Neuronal stem cell (in vitro differentiated cells): ENCODE measurements around the gene TNNC1.
A peak's percentile ranks its signal among the peaks of the same experiment; 100 is the strongest.

Experiments
- DNase-seq: peaks from one replicate; pipeline ENCODE4 v3.0.0-alpha.2; 2013; ENCODE audit warnings: low spot score
- H2AFZ ChIP-seq: one replicate; pipeline ENCODE4 v1.6.1; 2013; ENCODE audit warnings: mild to moderate bottlenecking, low read length, inconsistent platforms
- H2AK5ac ChIP-seq: 2 replicates; pipeline ENCODE4 v1.6.1; 2013; ENCODE audit warnings: low read depth, mild to moderate bottlenecking, inconsistent platforms, low read length, moderate library complexity, mixed read lengths
- H2BK120ac ChIP-seq: 2 replicates; pipeline ENCODE4 v1.6.1; 2013; ENCODE audit warnings: low read depth, mild to moderate bottlenecking, inconsistent platforms, low read length, moderate library complexity, mixed read lengths
- H2BK12ac ChIP-seq: one replicate; pipeline ENCODE4 v1.6.1; 2013; ENCODE audit warnings: low read length, inconsistent platforms
- H2BK15ac ChIP-seq: 2 replicates; pipeline ENCODE4 v1.6.1; 2013; ENCODE audit warnings: mild to moderate bottlenecking, low read length, inconsistent platforms, mixed read lengths
- H2BK5ac ChIP-seq: one replicate; pipeline ENCODE4 v1.6.1; 2013; ENCODE audit warnings: inconsistent platforms, mild to moderate bottlenecking, low read length, moderate library complexity
- H3K14ac ChIP-seq: one replicate; pipeline ENCODE4 v1.6.1; 2013; ENCODE audit warnings: low read length, inconsistent platforms
- H3K18ac ChIP-seq: 2 replicates; pipeline ENCODE4 v1.6.1; 2013; ENCODE audit warnings: low read length, inconsistent platforms
- H3K23ac ChIP-seq: 2 replicates; pipeline ENCODE4 v1.6.1; 2013; ENCODE audit warnings: low read depth, mild to moderate bottlenecking, mixed read lengths, low read length, inconsistent platforms; ENCODE audit not compliant: poor library complexity
- H3K27ac ChIP-seq: replicated peaks from 3 replicates; pipeline ENCODE4 v1.5.1; 2013; ENCODE audit warnings: low read length, inconsistent platforms
- H3K27me3 ChIP-seq, 3 experiments: 2 replicates each; pipeline ENCODE4 v1.6.1; 2013; ENCODE audit warnings: low read length in 3 of 3, mild to moderate bottlenecking in 2 of 3, inconsistent platforms in 1 of 3, low read depth in 1 of 3, mixed read lengths in 1 of 3, moderate library complexity in 1 of 3; ENCODE audit not compliant: control insufficient read depth in 3 of 3, insufficient read depth in 3 of 3
- H3K36me3 ChIP-seq, 2 donors: replicated peaks in 1 of 2; 2 replicates each; pipeline ENCODE4 v1.6.1; 2013; ENCODE audit warnings: low read length in 2 of 2; ENCODE audit not compliant: control insufficient read depth in 2 of 2, insufficient read depth in 2 of 2
- H3K4ac ChIP-seq: 2 replicates; pipeline ENCODE4 v1.6.1; 2013; ENCODE audit warnings: inconsistent platforms, mild to moderate bottlenecking, low read length, moderate library complexity
- H3K4me1 ChIP-seq, 2 donors: 1 replicate in 1 of 2; 2 replicates in 1 of 2; pipeline ENCODE4 v1.6.1; 2013; ENCODE audit warnings: low read length in 2 of 2, low read depth in 1 of 2; ENCODE audit not compliant: control insufficient read depth in 2 of 2, insufficient read depth in 1 of 2
- H3K4me2 ChIP-seq: one replicate; pipeline ENCODE4 v1.6.1; 2013; ENCODE audit warnings: mild to moderate bottlenecking, low read length, inconsistent platforms; ENCODE audit not compliant: insufficient read depth, poor library complexity, severe bottlenecking
- H3K4me3 ChIP-seq, 2 donors: 2 replicates each; pipeline ENCODE4 v1.5.1; 2013; ENCODE audit warnings: low read length in 2 of 2, mild to moderate bottlenecking in 2 of 2, inconsistent platforms in 1 of 2, moderate library complexity in 1 of 2
- H3K79me1 ChIP-seq: one replicate; pipeline ENCODE4 v1.6.1; 2013; ENCODE audit warnings: low read depth, mild to moderate bottlenecking, inconsistent platforms, low read length, moderate library complexity
- H3K9ac ChIP-seq: one replicate; pipeline ENCODE4 v1.6.1; 2013; ENCODE audit warnings: mild to moderate bottlenecking, low read depth, low read length, inconsistent platforms; ENCODE audit not compliant: poor library complexity
- H3K9me3 ChIP-seq, 2 donors: replicated peaks in 1 of 2; 2 replicates each; pipeline versions ENCODE3 to v1.6.1; 2013; ENCODE audit warnings: low read length in 2 of 2, mild to moderate bottlenecking in 2 of 2, inconsistent platforms in 1 of 2, low read depth in 1 of 2, mixed read lengths in 1 of 2, moderate library complexity in 1 of 2; ENCODE audit not compliant: control insufficient read depth in 2 of 2, insufficient read depth in 1 of 2
- H4K8ac ChIP-seq: one replicate; pipeline ENCODE4 v1.6.1; 2013; ENCODE audit warnings: low read depth, mild to moderate bottlenecking, inconsistent platforms, low read length, moderate library complexity
- H4K91ac ChIP-seq: one replicate; pipeline ENCODE4 v1.6.1; 2013; ENCODE audit warnings: low read length, low read depth, mild to moderate bottlenecking, inconsistent platforms; ENCODE audit not compliant: poor library complexity
- WGBS, 2 donors: extraction: QIAGEN DNeasy Blood & Tissue Kit; methylation state at CpG; one replicate each; pipeline ENCODE4 v1.1.7; 2013; ENCODE audit warnings: missing lambda C conversion rate in 2 of 2, mixed read lengths in 1 of 2; ENCODE audit not compliant: insufficient read length in 2 of 2, insufficient replicate concordance in 1 of 2; ENCODE audit errors: extremely low coverage in 2 of 2; 5-methylcytosine and 5-hydroxymethylcytosine counted together

Gene TNNC1

DNA sequence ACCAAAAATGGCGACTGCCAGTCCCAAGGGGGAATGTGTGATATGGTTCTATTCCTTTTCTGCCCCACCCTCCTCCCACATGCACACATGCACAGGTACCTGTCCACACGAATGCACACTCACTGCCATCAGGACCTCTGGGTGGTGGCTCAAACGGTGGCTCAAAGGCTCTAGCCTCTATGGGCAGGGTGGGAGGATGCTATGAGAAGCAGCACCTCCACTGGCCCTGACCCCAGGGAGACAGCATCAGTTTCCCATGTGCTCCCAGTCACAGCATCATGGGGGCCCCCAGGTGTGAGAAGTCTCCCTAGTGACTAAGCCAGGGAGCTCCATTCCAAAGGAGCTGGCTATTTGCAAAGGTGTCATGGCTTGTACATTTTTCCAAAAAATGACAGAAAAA is 24.8 kb downstream of the TNNC1 start:
- H3K27me3 ChIP-seq = no peaks in the 10 kb centered on the region
- H3K4me1 ChIP-seq = peaks cover 10 to 11% of the 10 kb centered on the region in 2 donors
- no peak overlapping the region for H2BK12ac ChIP-seq
- no peak overlapping the region for H2BK5ac ChIP-seq
- WGBS, 2 donors = no CpG with 5 or more reads among the region's 3 CpGs
- H2BK120ac ChIP-seq = no peak overlapping the region
- H2AFZ ChIP-seq = no peak overlapping the region
- H4K8ac ChIP-seq = no peak overlapping the region
- H3K4ac ChIP-seq = no peak overlapping the region
- peak overlapping the region; percentile 42 for H2AK5ac ChIP-seq
- DNase-seq = no peak
- H4K91ac ChIP-seq = no peak overlapping the region
- H3K36me3 ChIP-seq = no peaks in the 10 kb centered on the region
- no peaks in the 10 kb centered on the region for H3K9me3 ChIP-seq
- no peaks in the 10 kb centered on the region for H3K79me1 ChIP-seq
- no peak overlapping the region for H3K4me3 ChIP-seq
- no peak overlapping the region for H3K4me2 ChIP-seq
- no peak overlapping the region for H2BK15ac ChIP-seq
- H3K23ac ChIP-seq = no peak overlapping the region
- H3K14ac ChIP-seq = no peak overlapping the region
- no peak overlapping the region for H3K9ac ChIP-seq
- H3K18ac ChIP-seq = no peak overlapping the region
- no peak overlapping the region for H3K27ac ChIP-seq

DNA sequence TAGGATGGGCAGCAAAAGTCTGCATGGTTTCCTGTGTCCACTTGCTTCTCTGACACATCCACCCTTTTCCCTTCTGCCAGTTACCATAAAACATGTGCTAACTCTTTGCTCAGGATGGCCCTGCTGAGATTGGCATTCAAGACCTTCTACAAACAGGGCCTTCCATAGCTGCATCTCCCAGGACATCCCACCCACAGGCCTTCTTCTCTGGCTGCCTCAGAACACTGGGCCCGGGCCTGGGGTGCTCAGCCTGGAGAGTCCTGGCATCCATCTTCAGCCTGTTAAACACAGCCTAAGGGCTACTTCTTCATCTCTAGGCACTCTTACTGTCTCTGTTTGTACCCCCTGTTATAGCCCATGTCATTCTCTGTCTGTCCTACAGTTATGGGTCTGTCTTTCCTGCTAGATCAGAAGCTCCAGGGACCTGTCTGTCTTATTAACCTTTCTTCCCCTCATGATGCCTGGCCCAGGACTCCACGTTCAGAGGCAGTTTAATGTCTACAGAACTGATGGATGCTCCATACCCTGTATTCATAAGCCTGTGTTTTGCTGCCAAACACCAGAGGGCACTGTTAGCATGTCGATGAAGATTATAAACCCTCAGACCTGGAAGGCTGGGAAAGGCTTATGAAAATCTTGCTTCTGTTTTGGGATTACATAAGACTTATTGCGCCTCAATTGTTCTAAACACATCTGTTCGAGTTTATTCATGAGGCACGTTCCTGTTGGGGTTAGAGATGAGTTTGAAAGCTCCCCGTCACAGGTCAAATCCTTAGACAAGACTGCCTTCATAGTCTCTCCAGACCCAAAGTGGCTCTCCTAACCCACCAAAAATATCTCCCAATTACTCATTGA is 25.5 kb downstream of the TNNC1 start:
- H3K14ac ChIP-seq = no peak overlapping the region
- no peaks in the 10 kb centered on the region for H3K27me3 ChIP-seq
- peak overlapping the region; percentile 19 for H2AFZ ChIP-seq
- H4K91ac ChIP-seq = no peak overlapping the region
- H3K27ac ChIP-seq = no peak overlapping the region
- H3K4me2 ChIP-seq = no peak overlapping the region
- H3K4me3 ChIP-seq = no peak overlapping the region
- H2AK5ac ChIP-seq = peak overlapping the region; percentile 42
- H2BK15ac ChIP-seq = no peak overlapping the region
- H3K9me3 ChIP-seq = no peaks in the 10 kb centered on the region
- no peak overlapping the region for H4K8ac ChIP-seq
- DNase-seq = peak; percentile 53
- H3K79me1 ChIP-seq = no peaks in the 10 kb centered on the region
- no CpG with 5 or more reads among the region's 7 CpGs for WGBS, 2 donors
- no peak overlapping the region for H2BK5ac ChIP-seq
- H2BK12ac ChIP-seq = no peak overlapping the region
- no peak overlapping the region for H3K9ac ChIP-seq
- H3K18ac ChIP-seq = no peak overlapping the region
- H3K23ac ChIP-seq = no peak overlapping the region
- no peaks in the 10 kb centered on the region for H3K36me3 ChIP-seq
- H3K4me1 ChIP-seq = peaks cover 4 to 5% of the 10 kb centered on the region in 2 donors
- no peak overlapping the region for H3K4ac ChIP-seq
- no peak overlapping the region for H2BK120ac ChIP-seq

DNA sequence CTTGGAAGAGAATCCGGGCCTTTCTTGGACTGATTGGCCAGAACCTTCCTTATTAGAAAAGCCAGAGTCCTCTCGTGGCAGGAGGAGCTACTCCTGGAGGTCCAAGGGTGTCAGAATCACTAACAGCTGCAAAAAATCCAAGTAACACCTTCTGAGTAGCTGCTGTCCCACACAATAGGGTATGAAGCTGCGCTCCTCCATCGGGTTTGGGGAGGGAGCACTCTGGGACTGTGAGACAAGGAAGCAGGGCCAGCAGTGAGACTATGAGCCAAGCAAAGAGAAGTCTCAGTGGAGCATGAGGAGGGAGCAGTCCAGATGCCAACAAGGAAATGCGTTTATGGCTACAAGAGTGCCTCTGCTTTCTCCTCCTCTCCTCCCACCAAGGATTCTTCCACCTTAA is 30.7 kb downstream of the TNNC1 start:
- Histone ChIP-seq H3K9me3 (no peaks in the 10 kb centered on the region), H3K27ac (no peak overlapping the region), H3K36me3 (no peaks in the 10 kb centered on the region), H3K9ac (no peak overlapping the region), H2BK15ac (no peak overlapping the region), H2BK12ac (no peak overlapping the region), H2BK120ac (no peak overlapping the region), H4K91ac (no peak overlapping the region), H2AK5ac (no peak overlapping the region), H3K18ac (no peak overlapping the region), H3K4ac (no peak overlapping the region), H3K4me2 (no peak overlapping the region), H3K4me3 (no peak overlapping the region), H2AFZ (no peak overlapping the region), H3K27me3 (no peaks in the 10 kb centered on the region), H3K79me1 (no peaks in the 10 kb centered on the region), H4K8ac (no peak overlapping the region), H3K14ac (no peak overlapping the region), H3K23ac (no peak overlapping the region), H3K4me1 (no peaks in the 10 kb centered on the region), H2BK5ac (no peak overlapping the region)
- no peak for DNase-seq
- no CpG with 5 or more reads among the region's 5 CpGs for WGBS, 2 donors

DNA sequence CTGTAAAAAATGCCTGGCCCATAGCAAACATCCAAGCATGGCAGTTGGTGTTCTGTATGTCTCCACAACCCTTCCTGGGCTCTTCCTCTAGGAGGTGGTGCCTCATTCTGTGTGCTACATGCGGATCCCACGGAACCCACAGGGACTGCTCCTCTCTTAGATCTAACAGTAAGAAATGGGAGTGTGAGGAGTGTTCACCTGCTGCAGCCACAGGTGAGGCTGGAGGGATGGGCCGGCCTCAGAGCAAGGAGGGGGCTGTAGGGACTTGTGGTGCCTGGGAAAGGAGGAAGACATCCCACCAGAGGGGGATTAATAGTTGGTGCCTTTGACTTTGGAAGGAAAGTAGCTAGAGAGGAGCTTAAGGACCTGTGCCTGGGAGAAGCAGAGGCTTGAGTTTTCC is 31.2 kb downstream of the TNNC1 start:
- no peak overlapping the region for H3K4ac ChIP-seq
- H4K8ac ChIP-seq = no peak overlapping the region
- H4K91ac ChIP-seq = no peak overlapping the region
- H3K4me3 ChIP-seq = no peak overlapping the region
- no peak overlapping the region for H3K18ac ChIP-seq
- H2AK5ac ChIP-seq = no peak overlapping the region
- no peaks in the 10 kb centered on the region for H3K79me1 ChIP-seq
- H2BK15ac ChIP-seq = no peak overlapping the region
- WGBS, 2 donors = no CpG with 5 or more reads among the region's 3 CpGs
- no peaks in the 10 kb centered on the region for H3K36me3 ChIP-seq
- no peak overlapping the region for H3K23ac ChIP-seq
- no peak overlapping the region for H3K4me2 ChIP-seq
- no peak overlapping the region for H3K9ac ChIP-seq
- H3K14ac ChIP-seq = no peak overlapping the region
- no peaks in the 10 kb centered on the region for H3K4me1 ChIP-seq
- H2AFZ ChIP-seq = no peak overlapping the region
- H3K9me3 ChIP-seq = no peaks in the 10 kb centered on the region
- H2BK12ac ChIP-seq = no peak overlapping the region
- no peaks in the 10 kb centered on the region for H3K27me3 ChIP-seq
- no peak overlapping the region for H2BK5ac ChIP-seq
- H2BK120ac ChIP-seq = no peak overlapping the region
- H3K27ac ChIP-seq = no peak overlapping the region
- no peak for DNase-seq
